ENCODE data around the gene LIN7C. TPM values are rescaled to one million over a fixed set of nuclear protein-coding genes. Genes with fewer than 3 reads are reported as not detected.

The LIN7C gene
- total RNA-seq: 10 to 100 TPM; 37.7 to 43.7 TPM
- 10 to 100 TPM in 1 of 2 donors, 1 to 10 TPM in 1; 5.2 to 14.0 TPM for polyA plus RNA-seq

DNA sequence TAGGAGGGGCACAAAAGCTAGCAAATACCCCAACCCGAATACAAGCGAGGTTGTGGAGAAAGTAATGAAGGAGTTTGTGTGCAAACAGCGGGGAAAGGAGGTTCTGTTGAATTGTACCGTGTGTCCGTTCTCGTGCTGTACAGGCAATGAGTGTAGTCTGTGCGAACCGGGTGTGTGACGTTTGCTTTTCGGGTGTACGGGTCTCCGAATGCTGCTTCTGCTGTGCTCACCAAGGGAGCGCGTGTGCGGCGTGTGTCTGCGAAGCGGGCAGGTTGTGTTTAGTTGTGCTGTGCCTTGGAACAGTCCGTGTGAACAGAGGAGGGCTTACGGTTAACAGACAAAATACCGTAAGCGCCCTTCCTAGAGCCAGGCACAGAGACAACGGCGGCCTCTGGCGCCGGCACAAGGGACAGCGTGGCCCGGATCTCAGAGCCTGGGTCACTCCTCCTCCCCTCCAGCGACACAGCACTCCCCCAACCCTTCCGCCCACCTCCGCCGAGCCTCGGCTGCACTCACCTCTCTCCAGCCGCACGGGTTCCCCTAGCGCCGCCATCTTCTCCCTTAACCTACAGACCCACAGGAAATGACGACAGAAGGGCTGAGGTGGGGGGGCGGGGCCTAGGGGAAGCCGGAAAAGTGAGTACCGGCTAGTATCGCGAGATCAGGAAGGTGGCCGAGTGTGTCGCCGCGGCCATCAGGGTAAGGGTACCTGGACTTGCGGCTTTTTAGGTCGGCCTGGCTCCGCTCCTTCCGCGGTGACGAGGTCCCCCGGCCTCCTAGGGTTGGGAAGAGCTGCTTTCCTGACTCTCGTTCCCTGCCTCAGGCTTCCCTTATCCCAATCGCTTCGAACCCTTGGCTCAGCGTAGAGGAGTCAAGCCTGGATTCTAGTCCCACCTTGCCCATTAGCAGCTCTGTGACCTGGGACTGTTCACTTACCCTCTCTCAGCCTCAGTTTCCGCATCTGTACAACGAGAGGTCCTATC, at the start of gene LIN7C:
Gene LIN7C (minus strand): TSS at position 570 of the 983 bp plus-strand sequence. CDS start 17 bp downstream, at position 553.
- peak; percentile 96 for DNase-seq (ENCODE audit: low spot score)
- no peaks in the 10 kb centered on the region for H3K9me3 ChIP-seq (ENCODE audit: control insufficient read depth in 4 of 4, low read length in 3 of 4)
- peaks cover 4 to 20% (median 18%) of the 10 kb centered on the region in 4 donors for H3K4me1 ChIP-seq (ENCODE audit: control insufficient read depth in 4 of 4, insufficient read depth in 4 of 4, low read length in 3 of 4)
- TF ChIP-seq SP1 (IDR thresholded peaks at IDR 0.05) (peak; percentile 37), EGR1 (IDR thresholded peaks at IDR 0.05; ENCODE audit: low read depth in 2 of 2) (peak; percentile 19 to 42), TAF1 (conservative IDR thresholded peaks at IDR 0.05) (peak; percentile 67), FOXA2 (IDR thresholded peaks at IDR 0.05) (no peak), RAD21 (IDR thresholded peaks at IDR 0.05) (peak; percentile 6 to 14), HNF4A (conservative IDR thresholded peaks at IDR 0.05) (peak in 1 of 2 donors; percentile 5), GABPA (IDR thresholded peaks at IDR 0.05 in 1 of 2, conservative IDR thresholded peaks at IDR 0.05 in 1 of 2) (peak; percentile 89 to 96), JUND (IDR thresholded peaks at IDR 0.05) (no peak), CTCF (IDR thresholded peaks at IDR 0.05; ENCODE audit: low read depth, low read length, missing input control) (no peak), HNF4G (IDR thresholded peaks at IDR 0.05) (no peak), ATF3 (IDR thresholded peaks at IDR 0.05) (peak; percentile 15), YY1 (IDR thresholded peaks at IDR 0.05) (peak; percentile 98), NR2F2 (IDR thresholded peaks at IDR 0.05) (no peak), RXRA (IDR thresholded peaks at IDR 0.05) (peak; percentile 15 to 32), FOXA1 (IDR thresholded peaks at IDR 0.05) (no peak), REST (IDR thresholded peaks at IDR 0.05) (peak; percentile 89)
- TF ChIP-seq, protein P1, sequence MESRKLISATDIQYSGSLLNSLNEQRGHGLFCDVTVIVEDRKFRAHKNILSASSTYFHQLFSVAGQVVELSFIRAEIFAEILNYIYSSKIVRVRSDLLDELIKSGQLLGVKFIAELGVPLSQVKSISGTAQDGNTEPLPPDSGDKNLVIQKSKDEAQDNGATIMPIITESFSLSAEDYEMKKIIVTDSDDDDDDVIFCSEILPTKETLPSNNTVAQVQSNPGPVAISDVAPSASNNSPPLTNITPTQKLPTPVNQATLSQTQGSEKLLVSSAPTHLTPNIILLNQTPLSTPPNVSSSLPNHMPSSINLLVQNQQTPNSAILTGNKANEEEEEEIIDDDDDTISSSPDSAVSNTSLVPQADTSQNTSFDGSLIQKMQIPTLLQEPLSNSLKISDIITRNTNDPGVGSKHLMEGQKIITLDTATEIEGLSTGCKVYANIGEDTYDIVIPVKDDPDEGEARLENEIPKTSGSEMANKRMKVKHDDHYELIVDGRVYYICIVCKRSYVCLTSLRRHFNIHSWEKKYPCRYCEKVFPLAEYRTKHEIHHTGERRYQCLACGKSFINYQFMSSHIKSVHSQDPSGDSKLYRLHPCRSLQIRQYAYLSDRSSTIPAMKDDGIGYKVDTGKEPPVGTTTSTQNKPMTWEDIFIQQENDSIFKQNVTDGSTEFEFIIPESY (IDR thresholded peaks at IDR 0.05): peak; percentile 99
- TF ChIP-seq, protein P2, sequence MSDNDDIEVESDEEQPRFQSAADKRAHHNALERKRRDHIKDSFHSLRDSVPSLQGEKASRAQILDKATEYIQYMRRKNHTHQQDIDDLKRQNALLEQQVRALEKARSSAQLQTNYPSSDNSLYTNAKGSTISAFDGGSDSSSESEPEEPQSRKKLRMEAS (IDR thresholded peaks at IDR 0.05): no peak
- no peaks in the 10 kb centered on the region for H3K27me3 ChIP-seq (ENCODE audit: control insufficient read depth in 4 of 4, insufficient read depth in 4 of 4, low read length in 3 of 4)
- peaks cover 0 to 4% (median 0%) of the 10 kb centered on the region in 4 donors for H3K36me3 ChIP-seq (ENCODE audit: control insufficient read depth in 4 of 4, insufficient read depth in 3 of 4, low read depth in 1 of 4, low read length in 3 of 4)
- under 1% methylated on average over 60 of the region's 60 CpGs for WGBS
- H3K27ac ChIP-seq (ENCODE audit: low read depth in 1 of 2, low read length in 2 of 2): peak within 1 kb of the TSS; percentile 89 to 97
- peak within 1 kb of the TSS; percentile 98 to 99 for H3K9ac ChIP-seq (ENCODE audit: low read depth in 1 of 2, low read length in 2 of 2)
- H3K4me3 ChIP-seq (ENCODE audit: low read depth in 1 of 3, low read length in 3 of 3): peak within 1 kb of the TSS; percentile 63 to 100 (median 71)

Data from liver (tissue), 9 donors.